Neural progenitor cell (in vitro differentiated cells): Measurements from ENCODE around the gene SLC38A1.

ENCODE experiments used
- EZH2 ChIP-seq: fragments of 200-600 bp; sonication (generic); IDR thresholded peaks from 2 replicates; pipeline ENCODE4 v1.6.1; 2017; ENCODE audit warnings: antibody characterized with exemption, mild to moderate bottlenecking, moderate library complexity
- EZH2phosphoT487 ChIP-seq: fragments of 200-600 bp; sonication (generic); IDR thresholded peaks from 2 replicates; pipeline ENCODE4 v1.6.1; 2017; ENCODE audit warnings: antibody characterized with exemption
- TF ChIP-seq, protein P1 (sequence below): fragments of 200-600 bp; sonication (generic); IDR thresholded peaks from 2 replicates; pipeline ENCODE4 v1.5.1; 2017; ENCODE audit warnings: antibody characterized with exemption, mild to moderate bottlenecking

DNA sequence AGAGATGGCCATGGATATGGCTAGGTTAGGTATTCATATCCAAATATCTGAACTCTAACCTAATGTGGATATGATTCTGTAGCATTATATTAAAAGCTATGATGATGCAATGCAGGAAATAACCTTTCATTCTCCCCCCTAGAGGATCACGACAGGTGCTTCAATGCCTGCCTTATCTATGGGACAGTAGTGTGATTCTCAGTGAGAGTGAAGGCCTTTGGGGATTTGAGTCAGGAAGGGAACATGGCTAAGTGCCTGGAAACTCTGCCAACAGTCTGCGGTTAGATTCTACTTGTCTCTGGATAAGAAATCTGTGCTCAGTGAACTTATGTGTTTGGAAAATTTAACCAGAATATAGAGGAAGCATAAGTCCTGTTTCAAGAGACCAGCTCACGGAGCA, 81.8 kb downstream of the SLC38A1 start:
- TF ChIP-seq, protein P1, sequence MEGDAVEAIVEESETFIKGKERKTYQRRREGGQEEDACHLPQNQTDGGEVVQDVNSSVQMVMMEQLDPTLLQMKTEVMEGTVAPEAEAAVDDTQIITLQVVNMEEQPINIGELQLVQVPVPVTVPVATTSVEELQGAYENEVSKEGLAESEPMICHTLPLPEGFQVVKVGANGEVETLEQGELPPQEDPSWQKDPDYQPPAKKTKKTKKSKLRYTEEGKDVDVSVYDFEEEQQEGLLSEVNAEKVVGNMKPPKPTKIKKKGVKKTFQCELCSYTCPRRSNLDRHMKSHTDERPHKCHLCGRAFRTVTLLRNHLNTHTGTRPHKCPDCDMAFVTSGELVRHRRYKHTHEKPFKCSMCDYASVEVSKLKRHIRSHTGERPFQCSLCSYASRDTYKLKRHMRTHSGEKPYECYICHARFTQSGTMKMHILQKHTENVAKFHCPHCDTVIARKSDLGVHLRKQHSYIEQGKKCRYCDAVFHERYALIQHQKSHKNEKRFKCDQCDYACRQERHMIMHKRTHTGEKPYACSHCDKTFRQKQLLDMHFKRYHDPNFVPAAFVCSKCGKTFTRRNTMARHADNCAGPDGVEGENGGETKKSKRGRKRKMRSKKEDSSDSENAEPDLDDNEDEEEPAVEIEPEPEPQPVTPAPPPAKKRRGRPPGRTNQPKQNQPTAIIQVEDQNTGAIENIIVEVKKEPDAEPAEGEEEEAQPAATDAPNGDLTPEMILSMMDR = no peak
- TF ChIP-seq EZH2 (no peak), EZH2phosphoT487 (no peak)
